NCI-H1436 (cell line): ENCODE results near the gene GAS6.
"Not testable (repeated sequence)": the region's sequence is repeated elsewhere in the genome, so short reads cannot be mapped to it uniquely, and the experiment has no call there.

Experiments used
- DNase-seq: peaks from one replicate; lab custom pipeline; 2025; lab: John Stamatoyannopoulos, UW

The GAS6 gene

GRCh38 chr13:113789931-113790330 is 73.9 kb downstream of the GAS6 start:
- not testable (repeated sequence) for DNase-seq

GRCh38 chr13:113789167-113789566 is 74.7 kb downstream of the GAS6 start:
- no peak for DNase-seq

GRCh38 chr13:113788413-113789135 is 75.3 kb downstream of the GAS6 start:
- DNase-seq, result no peak

GRCh38 chr13:113787694-113788093 is 76.2 kb downstream of the GAS6 start:
- no peak for DNase-seq

GRCh38 chr13:113786262-113786841 is 77.5 kb downstream of the GAS6 start:
- no peak for DNase-seq

GRCh38 chr13:113785051-113786010 is 78.5 kb downstream of the GAS6 start:
- no peak for DNase-seq

GRCh38 chr13:113784645-113785024 is 79.2 kb downstream of the GAS6 start:
- no peak for DNase-seq

- DNase-seq, result no peak
Observed at GRCh38 chr13:113783966-113784644, 79.8 kb downstream of the GAS6 start.

GRCh38 chr13:113783200-113783881 is 80.5 kb downstream of the GAS6 start:
- DNase-seq, result no peak

- DNase-seq, result no peak
Observed at GRCh38 chr13:113782472-113782871, 81.4 kb downstream of the GAS6 start.

- DNase-seq, result no peak
Observed at GRCh38 chr13:113781571-113781970, 82.3 kb downstream of the GAS6 start.

GRCh38 chr13:113777311-113778260 is 86.3 kb downstream of the GAS6 start:
- no peak for DNase-seq

GRCh38 chr13:113776231-113777125 is 87.4 kb downstream of the GAS6 start:
- DNase-seq, result no peak

- DNase-seq, result no peak
Observed at GRCh38 chr13:113775451-113776145, 88.3 kb downstream of the GAS6 start.

GRCh38 chr13:113774177-113775107 is 89.4 kb downstream of the GAS6 start:
- DNase-seq, result no peak

- no peak for DNase-seq
Observed at GRCh38 chr13:113771709-113772331, 92.1 kb downstream of the GAS6 start.

GRCh38 chr13:113770937-113771336 is 92.9 kb downstream of the GAS6 start:
- no peak for DNase-seq
